ENCODE results near the gene AKR1C4. TPM values are rescaled to one million over a fixed set of nuclear protein-coding genes. Genes with fewer than 3 reads are reported as not detected.

AKR1C4 gene
- total RNA-seq, 1 donor from 2014 or later, result not detected

DNA sequence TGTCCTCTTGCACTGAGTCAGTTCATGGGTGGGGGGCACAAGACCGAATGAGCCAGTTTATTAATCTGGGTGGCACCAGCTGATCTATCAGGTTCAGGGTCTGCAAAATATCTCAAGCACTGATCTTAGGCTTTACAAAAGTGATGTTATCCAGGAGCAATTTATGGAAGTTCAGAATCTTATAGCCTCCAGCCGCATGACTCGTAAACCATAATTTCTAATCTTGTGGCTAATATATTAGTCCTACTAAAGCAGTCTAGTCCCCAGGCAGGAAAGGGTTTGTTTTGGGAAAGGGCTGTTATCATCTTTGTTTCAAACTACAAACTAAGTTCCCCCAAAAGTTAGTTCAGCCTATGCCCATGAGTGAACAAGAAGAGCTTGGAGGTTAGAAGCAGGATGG, 45.6 kb upstream of the AKR1C4 start:
- Histone ChIP-seq H3K4me3 (ENCODE audit: low read depth, low read length) (no peak overlapping the region), H3K27me3 (ENCODE audit: control insufficient read depth, insufficient read depth, low read length) (no peaks in the 10 kb centered on the region), H3K36me3 (ENCODE audit: control insufficient read depth, insufficient read depth, low read length) (no peaks in the 10 kb centered on the region)
- no peak for FAIRE-seq
- peak; percentile 64 for DNase-seq (ENCODE audit: low read depth)
- TF ChIP-seq, protein P1, sequence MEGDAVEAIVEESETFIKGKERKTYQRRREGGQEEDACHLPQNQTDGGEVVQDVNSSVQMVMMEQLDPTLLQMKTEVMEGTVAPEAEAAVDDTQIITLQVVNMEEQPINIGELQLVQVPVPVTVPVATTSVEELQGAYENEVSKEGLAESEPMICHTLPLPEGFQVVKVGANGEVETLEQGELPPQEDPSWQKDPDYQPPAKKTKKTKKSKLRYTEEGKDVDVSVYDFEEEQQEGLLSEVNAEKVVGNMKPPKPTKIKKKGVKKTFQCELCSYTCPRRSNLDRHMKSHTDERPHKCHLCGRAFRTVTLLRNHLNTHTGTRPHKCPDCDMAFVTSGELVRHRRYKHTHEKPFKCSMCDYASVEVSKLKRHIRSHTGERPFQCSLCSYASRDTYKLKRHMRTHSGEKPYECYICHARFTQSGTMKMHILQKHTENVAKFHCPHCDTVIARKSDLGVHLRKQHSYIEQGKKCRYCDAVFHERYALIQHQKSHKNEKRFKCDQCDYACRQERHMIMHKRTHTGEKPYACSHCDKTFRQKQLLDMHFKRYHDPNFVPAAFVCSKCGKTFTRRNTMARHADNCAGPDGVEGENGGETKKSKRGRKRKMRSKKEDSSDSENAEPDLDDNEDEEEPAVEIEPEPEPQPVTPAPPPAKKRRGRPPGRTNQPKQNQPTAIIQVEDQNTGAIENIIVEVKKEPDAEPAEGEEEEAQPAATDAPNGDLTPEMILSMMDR (IDR thresholded peaks at IDR 0.05; ENCODE audit: insufficient read depth, low read length, severe bottlenecking), result no peak

DNA sequence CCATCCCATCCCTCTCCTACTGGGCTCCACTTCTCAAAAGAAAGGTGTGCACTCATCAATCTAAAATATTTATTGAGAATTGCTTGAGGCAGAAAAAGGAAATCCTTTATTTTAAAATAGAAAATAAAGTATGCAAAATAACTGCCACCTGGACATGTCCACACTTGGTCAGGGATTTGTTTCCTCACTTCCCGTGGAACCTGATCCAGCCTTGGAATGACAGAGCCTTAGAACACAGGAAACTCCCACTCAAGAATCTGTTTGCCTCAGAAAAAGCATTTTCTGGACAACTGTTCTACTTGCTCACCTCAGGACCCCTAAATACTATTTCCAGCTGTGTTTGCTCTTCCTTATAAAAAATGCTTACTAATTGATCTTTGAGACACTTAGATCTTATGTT, 40.7 kb upstream of the AKR1C4 start:
- Histone ChIP-seq H3K36me3 (ENCODE audit: control insufficient read depth, insufficient read depth, low read length) (no peaks in the 10 kb centered on the region), H3K4me3 (ENCODE audit: low read depth, low read length) (no peak overlapping the region), H3K27me3 (ENCODE audit: control insufficient read depth, insufficient read depth, low read length) (no peaks in the 10 kb centered on the region)
- FAIRE-seq, result no peak
- TF ChIP-seq, protein P1 (IDR thresholded peaks at IDR 0.05; ENCODE audit: insufficient read depth, low read length, severe bottlenecking), result no peak
- peak; percentile 83 for DNase-seq (ENCODE audit: low read depth)

DNA sequence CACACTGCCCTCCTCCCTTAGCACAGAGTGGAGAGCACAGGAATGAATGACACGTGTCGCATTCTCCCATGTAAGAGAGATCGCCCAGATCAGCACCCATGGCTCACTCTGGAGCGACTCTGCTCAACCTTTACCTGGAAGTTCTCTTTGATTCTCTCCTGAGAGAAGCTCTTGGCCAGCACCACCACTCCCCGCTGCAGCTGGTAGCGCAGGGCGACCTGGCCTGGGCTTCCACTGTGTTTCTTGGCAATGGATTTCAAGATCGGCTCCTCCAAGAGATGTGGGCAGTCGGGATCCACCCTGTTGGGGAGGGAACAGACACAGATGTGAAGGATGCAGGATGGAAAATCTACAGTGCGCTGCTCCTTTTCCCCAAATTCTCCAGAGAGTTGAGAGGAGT, 39.1 kb upstream of the AKR1C4 start:
- H3K4me3 ChIP-seq (ENCODE audit: low read depth, low read length), result no peak overlapping the region
- FAIRE-seq (no peak), DNase-seq (ENCODE audit: low read depth) (no peak)
- TF ChIP-seq, protein P1 (IDR thresholded peaks at IDR 0.05; ENCODE audit: insufficient read depth, low read length, severe bottlenecking), result no peak
- H3K36me3 ChIP-seq (ENCODE audit: control insufficient read depth, insufficient read depth, low read length), result no peaks in the 10 kb centered on the region
- H3K27me3 ChIP-seq (ENCODE audit: control insufficient read depth, insufficient read depth, low read length), result no peaks in the 10 kb centered on the region

DNA sequence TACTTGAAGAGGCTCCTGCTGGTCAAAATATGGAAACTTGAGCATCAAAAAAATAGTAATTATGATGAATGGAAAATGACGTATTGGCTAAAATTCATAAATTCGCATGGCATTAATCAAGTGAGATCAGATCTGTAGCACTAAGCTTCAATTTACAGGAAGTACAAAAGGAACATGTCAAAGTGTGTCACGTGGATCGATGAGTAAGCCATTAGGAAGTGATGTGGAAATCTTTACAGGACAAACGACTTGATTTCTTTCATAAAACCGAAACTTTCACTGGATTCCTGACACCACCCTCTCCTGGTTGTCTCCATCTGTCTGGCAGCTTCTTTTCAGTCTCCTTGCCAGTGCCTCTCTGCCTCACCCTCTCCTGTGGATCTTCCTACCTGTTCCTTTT, 37.5 kb upstream of the AKR1C4 start:
- TF ChIP-seq, protein P1 (IDR thresholded peaks at IDR 0.05; ENCODE audit: insufficient read depth, low read length, severe bottlenecking), result no peak
- DNase-seq (ENCODE audit: low read depth) (peak; percentile 57), FAIRE-seq (peak; percentile 50)

DNA sequence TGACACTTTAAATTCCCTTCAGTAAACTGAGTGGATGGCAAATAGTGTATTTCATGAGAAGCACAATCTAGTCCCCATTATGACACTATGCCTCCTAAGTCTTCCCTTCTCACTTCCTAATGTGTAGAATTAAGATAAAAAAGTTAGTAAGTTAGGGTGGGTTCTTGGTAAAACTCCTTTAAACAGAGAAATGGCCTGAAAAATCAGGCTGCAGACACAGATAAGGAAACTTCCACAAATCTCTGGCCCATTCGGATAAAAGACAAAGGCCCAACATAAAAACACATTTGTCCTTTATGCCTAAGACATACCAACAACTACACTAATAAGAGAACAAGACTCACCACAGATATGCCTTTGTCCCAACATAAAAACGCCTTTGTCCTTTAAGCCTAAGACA, 33.1 kb upstream of the AKR1C4 start:
- TF ChIP-seq, protein P1 (IDR thresholded peaks at IDR 0.05; ENCODE audit: insufficient read depth, low read length, severe bottlenecking), result no peak
- Histone ChIP-seq H3K4me3 (ENCODE audit: low read depth, low read length) (no peak overlapping the region), H3K27me3 (ENCODE audit: control insufficient read depth, insufficient read depth, low read length) (no peaks in the 10 kb centered on the region), H3K36me3 (ENCODE audit: control insufficient read depth, insufficient read depth, low read length) (no peaks in the 10 kb centered on the region)
- FAIRE-seq (no peak), DNase-seq (ENCODE audit: low read depth) (no peak)

More for the DNA sequence above, 37.5 kb upstream of the AKR1C4 start:
- H3K27me3 ChIP-seq (ENCODE audit: control insufficient read depth, insufficient read depth, low read length), result no peaks in the 10 kb centered on the region
- no peak overlapping the region for H3K4me3 ChIP-seq (ENCODE audit: low read depth, low read length)
- no peaks in the 10 kb centered on the region for H3K36me3 ChIP-seq (ENCODE audit: control insufficient read depth, insufficient read depth, low read length)

DNA sequence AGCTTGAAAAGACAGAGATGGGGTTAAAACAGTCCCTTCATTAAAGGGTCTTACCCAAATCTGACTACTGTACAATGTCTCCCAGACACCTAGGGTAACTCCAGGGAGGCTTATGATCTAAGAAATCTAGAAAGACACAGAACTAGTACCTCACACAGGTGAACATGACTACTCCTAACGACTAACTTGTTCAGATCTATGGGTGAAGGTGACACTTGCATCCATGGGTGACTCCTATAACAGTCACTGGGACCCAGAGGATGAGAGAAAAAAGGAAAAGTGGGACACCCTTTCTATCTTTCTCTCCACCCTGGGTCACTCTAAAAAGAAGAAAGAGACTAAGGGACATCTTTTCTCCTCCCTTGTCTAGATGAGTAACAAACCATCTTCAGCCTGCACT, 30.9 kb upstream of the AKR1C4 start:
- TF ChIP-seq, protein P1 (IDR thresholded peaks at IDR 0.05; ENCODE audit: insufficient read depth, low read length, severe bottlenecking), result no peak
- FAIRE-seq, result no peak
- DNase-seq (ENCODE audit: low read depth), result no peak
- Histone ChIP-seq H3K36me3 (ENCODE audit: control insufficient read depth, insufficient read depth, low read length) (no peaks in the 10 kb centered on the region), H3K4me3 (ENCODE audit: low read depth, low read length) (no peak overlapping the region), H3K27me3 (ENCODE audit: control insufficient read depth, insufficient read depth, low read length) (no peaks in the 10 kb centered on the region)

Data from bronchial epithelial cell (primary cell).